Activated CD8-positive, alpha-beta memory T cell treated with anti-CD3 and anti-CD28 coated beads, Interleukin-2, amount 10 ng/mL, durations not matched to agents 7 days and 5 days (primary cell): Measurements from ENCODE around the gene MEST. TPM values are rescaled to one million over a fixed set of nuclear protein-coding genes. Genes with fewer than 3 reads are reported as not detected.
"Not testable (repeated sequence)": the region's sequence is repeated elsewhere in the genome, so short reads cannot be mapped to it uniquely, and the experiment has no call there.

Experiments used
- ATAC-seq: fragments of 150-1000 bp; cut with Tn5 transposase; one replicate; pipeline ENCODE4 v1.10.0; 2021; ENCODE audit warnings: moderate library complexity
- CTCF ChIA-PET: fragments of 350-600 bp; sonication (Branson Sonifier 250); formaldehyde crosslinking; loops from one replicate; lab custom pipeline; 2021; ENCODE audit warnings: antibody characterized with exemption; lab: Charles Lee
- DNase-seq: peaks from one replicate; pipeline ENCODE4 v3.0.0-alpha.2; 2020
- H3K27ac Mint-ChIP-seq: one replicate; pipeline ENCODE4 v1.8.0; 2021; ENCODE audit warnings: mild to moderate bottlenecking, mixed read lengths
- H3K27me3 Mint-ChIP-seq: one replicate; pipeline ENCODE4 v1.8.0; 2021; ENCODE audit warnings: mixed read lengths
- H3K36me3 Mint-ChIP-seq: one replicate; pipeline ENCODE4 v1.8.0; 2021; ENCODE audit warnings: mild to moderate bottlenecking, mixed read lengths
- H3K4me1 Mint-ChIP-seq: one replicate; pipeline ENCODE4 v1.8.0; 2021; ENCODE audit warnings: mixed read lengths
- H3K4me3 Mint-ChIP-seq: one replicate; pipeline ENCODE4 v1.8.0; 2021; ENCODE audit warnings: mild to moderate bottlenecking, moderate library complexity, mixed read lengths
- H3K9me3 Mint-ChIP-seq: one replicate; pipeline ENCODE4 v1.8.0; 2022; ENCODE audit warnings: low read depth, mixed read lengths
- total RNA-seq, 2 experiments: library from RNA; stranded (reverse); gene quantifications; one replicate each; pipeline ENCODE4 v1.2.3, GENCODE V29; 2021

Gene MEST, protein sequence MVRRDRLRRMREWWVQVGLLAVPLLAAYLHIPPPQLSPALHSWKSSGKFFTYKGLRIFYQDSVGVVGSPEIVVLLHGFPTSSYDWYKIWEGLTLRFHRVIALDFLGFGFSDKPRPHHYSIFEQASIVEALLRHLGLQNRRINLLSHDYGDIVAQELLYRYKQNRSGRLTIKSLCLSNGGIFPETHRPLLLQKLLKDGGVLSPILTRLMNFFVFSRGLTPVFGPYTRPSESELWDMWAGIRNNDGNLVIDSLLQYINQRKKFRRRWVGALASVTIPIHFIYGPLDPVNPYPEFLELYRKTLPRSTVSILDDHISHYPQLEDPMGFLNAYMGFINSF
- total RNA-seq, result 1 to 10 TPM; 2.5 to 3.2 TPM

DNA sequence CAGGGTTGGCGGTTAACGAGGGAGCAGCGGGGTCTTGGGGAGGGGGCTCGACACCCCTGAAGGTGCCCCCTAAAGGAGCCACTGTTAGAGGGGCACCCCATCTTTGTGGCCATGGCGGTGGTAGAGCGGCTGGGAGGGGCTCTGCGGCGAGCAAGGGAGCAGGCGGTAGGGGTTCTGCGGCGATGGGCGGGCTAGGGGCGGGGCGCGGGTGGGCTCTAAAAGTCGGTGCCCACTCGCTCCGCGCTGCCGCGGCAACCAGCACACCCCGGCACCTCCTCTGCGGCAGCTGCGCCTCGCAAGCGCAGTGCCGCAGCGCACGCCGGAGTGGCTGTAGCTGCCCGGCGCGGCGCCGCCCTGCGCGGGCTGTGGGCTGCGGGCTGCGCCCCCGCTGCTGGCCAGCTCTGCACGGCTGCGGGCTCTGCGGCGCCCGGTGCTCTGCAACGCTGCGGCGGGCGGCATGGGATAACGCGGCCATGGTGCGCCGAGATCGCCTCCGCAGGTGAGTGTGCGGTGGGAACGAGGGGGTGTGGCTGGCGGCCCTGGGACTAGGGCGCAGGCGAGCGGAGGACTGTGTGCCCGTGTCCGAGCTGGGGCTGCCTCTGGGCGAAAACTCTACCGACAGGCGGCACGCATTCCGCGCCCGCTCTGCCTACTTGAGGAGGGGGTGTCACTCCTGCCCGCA is at the start of gene MEST:
TSS of gene MEST (plus strand) at position 245 of the 682 bp plus-strand sequence. CDS start at position 474, 229 bp downstream.
- Mint-ChIP-seq H3K9me3 (no peaks in the 10 kb centered on the region), H3K27me3 (peaks cover 70% of the 10 kb centered on the region), H3K4me1 (peaks cover 16% of the 10 kb centered on the region), H3K4me3 (peak within 1 kb of the TSS; percentile 38), H3K27ac (no peak within 1 kb of the TSS), H3K36me3 (peaks cover 5% of the 10 kb centered on the region)
- DNase-seq (no peak), ATAC-seq (no peak)
- CTCF ChIA-PET, result no interaction called here

DNA sequence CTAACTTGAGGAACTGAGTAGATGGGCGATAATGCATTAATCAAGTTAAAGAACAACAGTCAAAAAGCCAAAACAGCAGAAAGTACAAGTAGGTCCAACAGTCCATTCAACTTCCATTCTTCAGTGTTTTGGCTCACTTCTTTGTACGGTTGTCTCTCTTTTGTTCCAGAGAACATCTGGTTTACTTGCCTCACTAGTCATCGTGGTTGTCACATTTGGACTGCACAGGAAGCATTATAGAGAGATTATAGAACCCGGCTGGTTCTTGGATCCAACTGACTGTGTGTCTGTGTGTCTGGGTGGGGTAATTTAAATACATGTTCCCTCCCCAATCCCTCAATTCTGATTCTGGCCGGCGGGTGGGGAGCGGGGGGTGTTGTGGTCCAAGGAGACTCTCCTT is 49.3 kb upstream of the MEST start:
- Mint-ChIP-seq H3K4me3 (no peak overlapping the region), H3K4me1 (peaks cover 55% of the 10 kb centered on the region), H3K27ac (no peak overlapping the region), H3K36me3 (peaks cover 14% of the 10 kb centered on the region), H3K9me3 (peaks cover 4% of the 10 kb centered on the region), H3K27me3 (no peaks in the 10 kb centered on the region)
- CTCF ChIA-PET, result no interaction called here
- DNase-seq (no peak), ATAC-seq (no peak)

DNA sequence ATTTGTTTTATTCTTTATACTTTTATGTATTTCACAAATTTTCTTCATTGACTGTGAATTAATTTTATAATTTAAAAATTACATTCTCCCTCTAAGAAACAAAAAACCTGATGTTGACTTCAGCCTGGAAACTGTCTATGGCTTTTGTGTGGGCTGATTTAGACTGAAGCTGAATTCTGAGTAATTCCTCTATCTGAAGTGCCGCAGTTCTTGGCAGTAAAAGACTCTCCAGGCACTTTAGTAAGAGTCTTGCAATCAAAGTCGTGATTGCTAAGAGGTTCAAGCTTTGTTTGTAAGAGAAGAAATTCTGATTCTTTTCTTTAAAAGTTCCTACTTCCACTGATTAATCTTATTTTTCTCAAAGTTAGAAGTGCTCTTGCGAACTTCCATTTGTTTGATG is 47.7 kb upstream of the MEST start:
- no peak for DNase-seq
- Mint-ChIP-seq H3K27me3 (no peaks in the 10 kb centered on the region), H3K4me3 (no peak overlapping the region), H3K27ac (no peak overlapping the region), H3K36me3 (peaks cover 19% of the 10 kb centered on the region), H3K9me3 (peaks cover 13% of the 10 kb centered on the region), H3K4me1 (peaks cover 49% of the 10 kb centered on the region)
- CTCF ChIA-PET, result no interaction called here
- no peak for ATAC-seq

DNA sequence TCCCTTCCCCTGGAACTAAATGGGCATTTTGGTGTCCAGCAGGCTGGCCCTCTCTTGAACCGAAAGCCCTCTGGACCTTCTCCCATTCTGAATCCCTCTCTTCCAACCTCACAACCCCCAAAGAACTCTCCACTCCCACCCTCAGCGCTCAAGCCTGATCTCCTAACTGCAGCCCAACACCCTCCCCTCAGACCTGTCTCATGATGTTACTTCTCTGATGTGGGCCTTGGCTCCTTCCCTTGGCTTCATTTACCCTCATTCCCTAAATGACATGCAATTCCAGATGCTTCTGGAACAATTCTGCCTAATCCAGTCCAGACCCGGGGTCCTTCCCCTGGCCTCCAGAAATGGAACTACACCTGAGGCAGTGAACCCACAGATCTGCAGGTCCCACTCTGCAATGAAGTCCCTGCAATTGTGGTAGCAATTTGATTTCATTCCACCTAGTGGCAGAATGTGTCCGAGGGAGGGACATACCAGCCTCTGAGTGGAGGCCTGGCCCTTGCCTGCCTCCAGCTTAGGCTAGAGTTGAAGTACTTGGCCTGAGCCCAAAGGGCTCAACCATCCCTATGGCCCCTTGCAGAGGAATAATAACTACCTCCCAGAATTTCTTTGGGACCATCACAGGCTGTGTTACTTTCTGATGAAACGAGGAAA is 47.0 kb upstream of the MEST start:
- CTCF ChIA-PET, result no interaction called here
- Mint-ChIP-seq H3K36me3 (peaks cover 19% of the 10 kb centered on the region), H3K9me3 (peaks cover 13% of the 10 kb centered on the region), H3K4me1 (peaks cover 43% of the 10 kb centered on the region), H3K27me3 (no peaks in the 10 kb centered on the region), H3K27ac (no peak overlapping the region), H3K4me3 (no peak overlapping the region)
- no peak for DNase-seq
- ATAC-seq, result no peak

DNA sequence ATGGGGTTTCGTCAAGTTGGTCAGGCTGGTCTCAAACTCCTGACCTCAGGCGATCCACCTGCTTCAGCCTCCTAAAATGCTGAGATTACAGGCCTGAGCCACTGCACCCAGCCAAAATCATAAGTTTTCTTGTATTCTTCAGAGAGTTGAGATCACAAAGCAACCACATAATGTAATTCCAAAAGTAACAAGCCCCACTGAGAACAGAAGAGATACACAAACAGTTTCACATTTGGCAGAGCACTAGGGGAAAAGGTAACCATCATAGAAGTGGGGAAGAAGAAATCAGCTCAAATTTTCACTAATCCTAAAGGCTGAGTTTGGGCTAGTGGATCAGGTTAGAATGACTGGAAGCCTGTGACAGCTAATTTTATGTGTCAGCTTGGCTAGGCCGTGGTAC is 45.6 kb upstream of the MEST start:
- Mint-ChIP-seq H3K4me1 (peaks cover 35% of the 10 kb centered on the region), H3K4me3 (no peak overlapping the region), H3K27ac (peak overlapping the region; percentile 24), H3K36me3 (peaks cover 16% of the 10 kb centered on the region), H3K9me3 (peaks cover 13% of the 10 kb centered on the region), H3K27me3 (no peaks in the 10 kb centered on the region)
- CTCF ChIA-PET, result no interaction called here
- ATAC-seq, result peak; percentile 73
- no peak for DNase-seq

DNA sequence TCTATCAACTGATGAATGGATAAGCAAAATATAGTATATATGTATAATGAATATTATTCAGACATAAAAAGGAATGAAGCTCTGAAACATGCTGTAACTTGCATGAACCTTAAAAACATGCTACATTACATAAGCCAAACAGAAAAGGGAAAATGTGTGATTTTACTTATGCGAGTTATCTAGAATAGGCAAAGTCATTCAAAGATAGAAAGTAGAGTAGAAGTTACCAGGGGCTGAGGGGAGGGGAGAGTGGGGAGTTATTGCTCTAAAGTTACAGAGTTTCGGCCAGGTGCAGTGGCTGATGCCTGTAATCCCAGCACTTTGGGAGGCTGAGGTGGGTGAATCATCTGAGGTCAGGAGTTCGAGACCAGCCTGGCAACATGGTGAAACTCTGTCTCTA is 40.5 kb upstream of the MEST start:
- ATAC-seq, CTCF ChIA-PET, H3K4me3 Mint-ChIP-seq, H3K27me3 Mint-ChIP-seq, DNase-seq, H3K27ac Mint-ChIP-seq: not testable (repeated sequence)
- H3K9me3 Mint-ChIP-seq, result peaks cover 13% of the 10 kb centered on the region
- H3K4me1 Mint-ChIP-seq, result peaks cover 11% of the 10 kb centered on the region
- peaks cover 15% of the 10 kb centered on the region for H3K36me3 Mint-ChIP-seq

DNA sequence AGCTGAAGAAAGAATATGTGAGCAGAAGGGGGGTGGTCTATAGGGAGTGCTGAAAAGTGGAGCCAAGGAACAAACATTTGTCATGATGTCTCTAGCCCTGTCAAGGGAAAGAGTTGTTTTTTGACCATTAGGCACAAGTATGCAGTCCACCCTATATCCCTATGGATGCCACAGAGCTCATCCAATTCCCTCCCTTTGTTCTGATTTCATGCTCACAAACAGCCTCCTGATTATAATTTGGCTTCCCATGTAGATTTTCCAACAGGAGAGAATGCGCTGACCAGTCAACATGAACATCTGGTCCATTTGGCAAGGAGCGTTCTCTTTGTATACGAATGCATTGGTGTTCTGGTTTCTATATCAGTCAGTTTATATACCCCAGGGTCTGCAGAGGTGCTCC is 38.9 kb upstream of the MEST start:
- CTCF ChIA-PET, result no interaction called here

DNA sequence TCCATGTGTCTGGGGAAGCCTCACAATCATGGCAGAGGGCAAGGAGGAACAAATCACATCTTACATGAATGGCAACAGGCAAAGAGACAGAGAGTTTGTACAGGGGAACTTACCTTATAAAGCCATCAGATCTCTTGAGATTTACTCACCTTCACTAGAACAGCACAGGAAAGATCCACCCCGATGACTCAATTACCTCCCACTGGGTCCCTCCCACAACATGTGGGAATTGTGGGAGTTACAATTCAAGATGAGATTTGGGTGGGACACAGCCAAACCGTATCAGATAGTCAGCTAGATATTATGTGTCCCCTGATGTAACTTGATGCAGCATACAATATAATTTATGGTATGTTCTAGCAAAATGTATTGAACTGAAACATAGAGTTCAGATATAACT is 36.9 kb upstream of the MEST start:
- DNase-seq, result no peak
- no peaks in the 10 kb centered on the region for H3K27me3 Mint-ChIP-seq
- CTCF ChIA-PET, result no interaction called here
- no peak overlapping the region for H3K4me3 Mint-ChIP-seq
- peaks cover 15% of the 10 kb centered on the region for H3K36me3 Mint-ChIP-seq
- ATAC-seq, result no peak
- peaks cover 6% of the 10 kb centered on the region for H3K9me3 Mint-ChIP-seq
- H3K27ac Mint-ChIP-seq, result no peak overlapping the region
- peaks cover 9% of the 10 kb centered on the region for H3K4me1 Mint-ChIP-seq

More for the DNA sequence above, 38.9 kb upstream of the MEST start:
- Mint-ChIP-seq H3K36me3 (peaks cover 9% of the 10 kb centered on the region), H3K9me3 (peaks cover 7% of the 10 kb centered on the region), H3K4me3 (no peak overlapping the region), H3K27ac (no peak overlapping the region), H3K27me3 (no peaks in the 10 kb centered on the region), H3K4me1 (peaks cover 4% of the 10 kb centered on the region)
- DNase-seq (no peak), ATAC-seq (no peak)

DNA sequence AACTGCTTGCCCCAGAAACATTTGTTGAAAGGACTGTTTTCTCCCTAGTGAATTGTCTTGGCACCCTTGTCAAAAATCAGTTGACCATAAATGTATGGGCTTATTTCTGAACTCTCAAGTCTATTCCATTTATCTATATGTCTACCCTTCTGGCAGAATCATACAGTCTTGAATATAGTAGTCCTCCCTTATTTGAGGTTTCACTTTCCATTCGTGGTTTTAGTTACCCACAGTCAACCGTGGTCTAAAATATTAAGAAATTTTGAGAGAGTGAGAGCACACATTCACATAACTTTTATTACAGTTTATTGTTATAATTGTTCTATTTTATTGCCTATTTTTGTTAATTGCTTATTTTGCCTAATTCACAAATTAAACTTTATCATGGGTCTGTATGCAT is 33.6 kb upstream of the MEST start:
- H3K4me3 Mint-ChIP-seq, result no peak overlapping the region
- ATAC-seq (peak; percentile 76), DNase-seq (no peak)
- H3K36me3 Mint-ChIP-seq, result peaks cover 15% of the 10 kb centered on the region
- peaks cover 7% of the 10 kb centered on the region for H3K9me3 Mint-ChIP-seq
- CTCF ChIA-PET, result no interaction called here
- peaks cover 9% of the 10 kb centered on the region for H3K4me1 Mint-ChIP-seq
- H3K27me3 Mint-ChIP-seq, result no peaks in the 10 kb centered on the region
- peak overlapping the region; percentile 32 for H3K27ac Mint-ChIP-seq

DNA sequence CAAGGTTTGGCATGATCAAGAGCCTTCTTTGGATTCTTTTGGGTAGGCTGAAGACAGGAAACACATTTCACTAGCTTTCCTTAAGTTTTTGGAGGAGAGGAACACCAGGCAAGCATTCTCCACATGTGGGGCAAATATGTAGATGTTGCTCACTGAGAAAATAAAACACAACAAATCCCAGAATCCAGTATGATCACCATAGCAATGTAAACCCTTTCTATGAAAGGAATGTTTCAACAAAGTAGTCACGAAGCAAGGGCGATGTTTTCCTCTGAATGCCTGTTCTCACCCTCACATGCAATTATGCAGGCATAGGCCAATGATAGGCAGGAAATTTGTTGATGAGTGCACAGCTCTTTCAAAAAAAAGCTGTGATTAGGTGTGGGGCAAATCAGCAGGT is 30.6 kb upstream of the MEST start:
- peaks cover 9% of the 10 kb centered on the region for H3K9me3 Mint-ChIP-seq

DNA sequence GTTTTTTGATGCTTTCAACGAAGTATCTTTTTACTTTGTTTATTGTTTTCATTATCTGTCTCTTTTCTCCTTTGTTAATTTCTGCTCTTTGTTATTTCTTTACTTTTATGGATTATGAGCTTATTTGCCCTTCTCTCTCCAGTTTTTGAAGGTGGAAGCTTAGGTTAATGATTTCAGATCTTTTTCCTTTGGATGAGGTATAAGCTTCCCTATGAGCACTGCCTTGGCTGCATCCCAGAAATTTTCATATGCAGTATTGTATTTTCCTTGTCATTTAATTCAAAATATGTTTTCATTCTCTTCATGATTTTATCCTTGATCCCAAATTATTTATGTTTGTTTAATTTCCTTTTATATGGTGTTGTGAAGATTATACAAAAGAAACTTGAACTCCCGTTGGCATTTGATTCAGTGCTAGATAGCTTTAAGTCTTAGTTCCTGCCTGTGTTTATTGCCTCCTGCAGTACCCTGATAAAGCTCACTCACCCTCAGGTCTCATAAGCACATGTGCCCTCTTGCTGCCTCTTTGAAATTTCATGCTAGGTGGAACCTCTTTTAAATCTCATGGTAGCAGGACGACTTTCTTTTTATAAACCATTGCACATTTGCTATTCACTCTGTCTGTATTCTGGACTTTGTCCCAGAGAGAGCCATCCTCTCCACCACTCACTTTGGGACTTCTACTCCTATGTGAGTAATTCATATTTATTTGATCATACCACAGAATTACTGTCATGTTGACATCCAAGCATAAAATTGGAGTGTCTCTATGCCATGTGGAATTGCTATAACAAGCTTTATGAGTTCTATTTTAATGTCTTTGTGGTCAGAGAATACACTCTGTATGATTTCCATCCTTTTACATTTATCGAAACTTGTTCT is 28.1 kb upstream of the MEST start:
- ATAC-seq (no peak), DNase-seq (no peak)
- Mint-ChIP-seq H3K27me3 (peaks cover 16% of the 10 kb centered on the region), H3K4me3 (no peak overlapping the region), H3K27ac (no peak overlapping the region), H3K4me1 (no peaks in the 10 kb centered on the region), H3K9me3 (peaks cover 9% of the 10 kb centered on the region), H3K36me3 (peaks cover 11% of the 10 kb centered on the region)
- CTCF ChIA-PET, result no interaction called here

More for the DNA sequence above, 30.6 kb upstream of the MEST start:
- DNase-seq, result no peak
- H3K36me3 Mint-ChIP-seq, result peaks cover 15% of the 10 kb centered on the region
- H3K27ac Mint-ChIP-seq, result no peak overlapping the region
- no peak for ATAC-seq
- H3K4me3 Mint-ChIP-seq, result no peak overlapping the region
- CTCF ChIA-PET, result no interaction called here
- H3K27me3 Mint-ChIP-seq, result peaks cover 8% of the 10 kb centered on the region
- H3K4me1 Mint-ChIP-seq, result peaks cover 7% of the 10 kb centered on the region

DNA sequence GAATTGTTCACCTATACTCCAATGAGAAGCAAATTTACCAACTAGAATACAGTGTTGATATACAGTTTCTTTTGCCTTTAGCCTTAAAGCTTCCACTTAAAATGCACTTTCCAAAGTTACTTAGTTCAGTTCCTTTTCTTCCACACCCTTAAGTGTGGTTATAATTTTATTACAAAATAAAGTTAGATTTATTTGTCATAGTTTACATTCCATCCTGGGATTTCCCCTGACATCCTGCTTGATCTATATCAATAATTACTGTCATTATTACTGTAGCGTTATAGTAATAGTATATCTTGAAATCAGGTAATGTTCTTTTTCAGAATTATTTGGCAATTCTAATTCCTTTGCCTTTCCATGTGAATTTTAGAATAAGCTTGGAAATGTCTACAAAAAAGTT is 23.3 kb upstream of the MEST start:
- Mint-ChIP-seq H3K4me3 (no peak overlapping the region), H3K4me1 (peaks cover 5% of the 10 kb centered on the region), H3K27me3 (peaks cover 28% of the 10 kb centered on the region), H3K9me3 (no peaks in the 10 kb centered on the region), H3K27ac (no peak overlapping the region), H3K36me3 (no peaks in the 10 kb centered on the region)
- DNase-seq (no peak), ATAC-seq (no peak)
- CTCF ChIA-PET, result no interaction called here

DNA sequence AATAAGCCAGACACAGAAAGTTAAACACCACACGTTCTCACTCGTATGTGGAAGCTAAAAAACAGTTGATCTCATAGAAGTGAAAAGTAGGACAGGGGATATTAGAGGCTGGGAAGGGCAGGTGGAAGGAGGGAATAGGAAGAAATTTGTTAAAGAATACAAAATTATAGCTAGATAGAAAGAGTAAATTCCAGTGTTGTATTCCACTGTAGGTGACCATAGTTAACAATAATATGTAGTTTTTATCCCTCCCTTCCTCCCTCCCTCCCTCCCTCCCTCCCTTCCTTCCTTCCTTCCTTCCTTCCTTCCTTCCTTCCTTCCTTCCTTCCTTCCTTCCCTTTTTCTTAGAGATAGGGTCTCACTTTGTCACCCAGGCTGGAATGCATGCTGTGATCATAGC is 19.9 kb upstream of the MEST start:
- Mint-ChIP-seq H3K27ac (no peak overlapping the region), H3K27me3 (peaks cover 20% of the 10 kb centered on the region), H3K4me1 (peaks cover 19% of the 10 kb centered on the region), H3K4me3 (no peak overlapping the region), H3K36me3 (no peaks in the 10 kb centered on the region), H3K9me3 (no peaks in the 10 kb centered on the region)
- CTCF ChIA-PET, result no interaction called here
- ATAC-seq (no peak), DNase-seq (no peak)
